ENCODE measurements around the gene GPR35.

- no peak for TF ChIP-seq CTCF (IDR thresholded peaks at IDR 0.05; ENCODE audit: low read depth, low read length)
- TF ChIP-seq EZH2phosphoT487 (IDR thresholded peaks at IDR 0.05; ENCODE audit: low read depth): no peak
Measured at GRCh38 chr2:240637901-240638345, 12.6 kb downstream of the GPR35 start.

All from OCI-LY3 (cell line).